DND-41 (cell line): ENCODE results near the gene TEKT5.

Experiments used
- ATAC-seq: fragments of 200-7000 bp; cut with Tn5 transposase; 3 replicates; pipeline ENCODE4 v1.9.1; 2021; ENCODE audit warnings: low read depth; ENCODE audit not compliant: insufficient read depth
- DNase-seq: peaks from one replicate; pipeline ENCODE4 v3.0.0-alpha.2; 2020
- H2AFZ ChIP-seq: 2 replicates; pipeline ENCODE4 v1.6.0; 2012; ENCODE audit warnings: low read depth, low read length
- H3K27ac ChIP-seq: 2 replicates; pipeline ENCODE4 v1.5.1; 2012; ENCODE audit warnings: low read length, inconsistent platforms
- H3K27me3 ChIP-seq: fragments of 200-600 bp; sonication (generic); 2 replicates; pipeline ENCODE4 v1.6.0; 2012; ENCODE audit warnings: low read length, mild to moderate bottlenecking, inconsistent platforms; ENCODE audit not compliant: insufficient read depth, poor library complexity
- H3K36me3 ChIP-seq: 2 replicates; pipeline ENCODE4 v1.5.1; 2012; ENCODE audit warnings: low read length, inconsistent platforms; ENCODE audit not compliant: insufficient read depth
- H3K4me1 ChIP-seq: 2 replicates; pipeline ENCODE4 v1.5.1; 2012; ENCODE audit warnings: mild to moderate bottlenecking, low read length; ENCODE audit not compliant: insufficient read depth
- H3K4me2 ChIP-seq: 2 replicates; pipeline ENCODE4 v1.6.0; 2012; ENCODE audit warnings: mild to moderate bottlenecking, moderate library complexity, low read length, inconsistent platforms; ENCODE audit not compliant: insufficient read depth
- H3K4me3 ChIP-seq, 2 experiments: fragments of 200-600 bp in 1 of 2; shearing (Covaris generic) in 1 of 2; 2 replicates each; pipeline ENCODE4 v1.5.1; 2012 to 2016; ENCODE audit warnings: inconsistent platforms in 2 of 2, low read length in 2 of 2, mild to moderate bottlenecking in 2 of 2, low read depth in 1 of 2, moderate library complexity in 1 of 2
- H3K79me2 ChIP-seq: 2 replicates; pipeline ENCODE4 v1.6.0; 2012; ENCODE audit warnings: low read length, inconsistent platforms; ENCODE audit not compliant: insufficient read depth
- H3K9ac ChIP-seq: 2 replicates; pipeline ENCODE4 v1.6.0; 2012; ENCODE audit warnings: low read depth, mild to moderate bottlenecking, inconsistent platforms, low read length, moderate library complexity
- H3K9me3 ChIP-seq: 2 replicates; pipeline ENCODE4 v1.5.1; 2012; ENCODE audit warnings: low read length, moderate library complexity, mild to moderate bottlenecking, inconsistent platforms; ENCODE audit not compliant: insufficient read depth, severe bottlenecking
- H4K20me1 ChIP-seq: 2 replicates; pipeline ENCODE4 v1.6.0; 2012; ENCODE audit warnings: low read length; ENCODE audit not compliant: insufficient read depth
- EZH2 ChIP-seq: IDR thresholded peaks from 3 replicates; pipeline ENCODE4 v1.6.1; 2012; ENCODE audit warnings: borderline replicate concordance, low read depth, mild to moderate bottlenecking, moderate library complexity, low read length, inconsistent platforms; ENCODE audit not compliant: severe bottlenecking
- TF ChIP-seq, protein P1 (sequence below): IDR thresholded peaks from 2 replicates; pipeline ENCODE4 v1.5.1; 2012; ENCODE audit warnings: borderline replicate concordance, low read length, moderate library complexity, mild to moderate bottlenecking; ENCODE audit not compliant: poor library complexity, severe bottlenecking; ENCODE audit errors: extremely low read depth

Gene TEKT5

GRCh38 chr16:10592611-10593010 lies 102.1 kb downstream of the TEKT5 start:
- TF ChIP-seq, protein P1, sequence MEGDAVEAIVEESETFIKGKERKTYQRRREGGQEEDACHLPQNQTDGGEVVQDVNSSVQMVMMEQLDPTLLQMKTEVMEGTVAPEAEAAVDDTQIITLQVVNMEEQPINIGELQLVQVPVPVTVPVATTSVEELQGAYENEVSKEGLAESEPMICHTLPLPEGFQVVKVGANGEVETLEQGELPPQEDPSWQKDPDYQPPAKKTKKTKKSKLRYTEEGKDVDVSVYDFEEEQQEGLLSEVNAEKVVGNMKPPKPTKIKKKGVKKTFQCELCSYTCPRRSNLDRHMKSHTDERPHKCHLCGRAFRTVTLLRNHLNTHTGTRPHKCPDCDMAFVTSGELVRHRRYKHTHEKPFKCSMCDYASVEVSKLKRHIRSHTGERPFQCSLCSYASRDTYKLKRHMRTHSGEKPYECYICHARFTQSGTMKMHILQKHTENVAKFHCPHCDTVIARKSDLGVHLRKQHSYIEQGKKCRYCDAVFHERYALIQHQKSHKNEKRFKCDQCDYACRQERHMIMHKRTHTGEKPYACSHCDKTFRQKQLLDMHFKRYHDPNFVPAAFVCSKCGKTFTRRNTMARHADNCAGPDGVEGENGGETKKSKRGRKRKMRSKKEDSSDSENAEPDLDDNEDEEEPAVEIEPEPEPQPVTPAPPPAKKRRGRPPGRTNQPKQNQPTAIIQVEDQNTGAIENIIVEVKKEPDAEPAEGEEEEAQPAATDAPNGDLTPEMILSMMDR = no peak
- no peak for TF ChIP-seq EZH2
- no peak overlapping the region for H3K4me3 ChIP-seq

GRCh38 chr16:10590342-10590741 lies 104.4 kb downstream of the TEKT5 start:
- H3K27me3 ChIP-seq = peaks cover 23% of the 10 kb centered on the region
- ATAC-seq (no peak), DNase-seq (no peak)
- no peaks in the 10 kb centered on the region for H3K4me1 ChIP-seq
- peaks cover 3% of the 10 kb centered on the region; the same call in 1 of the 2 replicates for H4K20me1 ChIP-seq
- H2AFZ ChIP-seq = no peak overlapping the region
- no peak overlapping the region for H3K9ac ChIP-seq
- no peak overlapping the region for H3K27ac ChIP-seq
- no peak overlapping the region for H3K4me2 ChIP-seq
- no peaks in the 10 kb centered on the region for H3K36me3 ChIP-seq
- TF ChIP-seq, protein P1 = no peak
- TF ChIP-seq EZH2 = no peak
- no peaks in the 10 kb centered on the region for H3K9me3 ChIP-seq
- no peak overlapping the region for H3K4me3 ChIP-seq
- H3K79me2 ChIP-seq = no peaks in the 10 kb centered on the region

More at GRCh38 chr16:10592611-10593010, 102.1 kb downstream of the TEKT5 start:
- ATAC-seq = no peak
- peaks cover 23% of the 10 kb centered on the region for H3K27me3 ChIP-seq
- H2AFZ ChIP-seq = no peak overlapping the region
- no peak for DNase-seq
- no peak overlapping the region for H3K27ac ChIP-seq
- H3K4me1 ChIP-seq = no peaks in the 10 kb centered on the region
- no peaks in the 10 kb centered on the region for H3K9me3 ChIP-seq
- H3K9ac ChIP-seq = no peak overlapping the region
- peaks cover 3% of the 10 kb centered on the region; the same call in 1 of the 2 replicates for H4K20me1 ChIP-seq
- H3K79me2 ChIP-seq = no peaks in the 10 kb centered on the region
- no peaks in the 10 kb centered on the region for H3K36me3 ChIP-seq
- H3K4me2 ChIP-seq = no peak overlapping the region

- H3K4me1 ChIP-seq = no peaks in the 10 kb centered on the region
- H3K27me3 ChIP-seq = peaks cover 23% of the 10 kb centered on the region
- no peak overlapping the region for H3K9ac ChIP-seq
- no peaks in the 10 kb centered on the region for H4K20me1 ChIP-seq
- no peaks in the 10 kb centered on the region for H3K79me2 ChIP-seq
- ATAC-seq = no peak
- no peak overlapping the region for H3K4me3 ChIP-seq
- H3K27ac ChIP-seq = no peak overlapping the region
- no peak overlapping the region for H3K4me2 ChIP-seq
- no peaks in the 10 kb centered on the region for H3K9me3 ChIP-seq
- H2AFZ ChIP-seq = no peak overlapping the region
- no peaks in the 10 kb centered on the region for H3K36me3 ChIP-seq
- no peak for DNase-seq
- no peak for TF ChIP-seq EZH2
- TF ChIP-seq, protein P1 = no peak
These were observed 105.6 kb downstream of the TEKT5 start for GRCh38 chr16:10589109-10589508.

GRCh38 chr16:10587622-10588021 lies 107.1 kb downstream of the TEKT5 start:
- ATAC-seq (no peak), DNase-seq (no peak)
- Histone ChIP-seq H3K4me2 (no peak overlapping the region), H3K4me1 (no peaks in the 10 kb centered on the region), H3K27me3 (peaks cover 19% of the 10 kb centered on the region), H3K36me3 (no peaks in the 10 kb centered on the region), H3K4me3 (no peak overlapping the region), H2AFZ (no peak overlapping the region), H3K9ac (no peak overlapping the region), H3K27ac (no peak overlapping the region), H3K9me3 (no peaks in the 10 kb centered on the region), H4K20me1 (no peaks in the 10 kb centered on the region), H3K79me2 (no peaks in the 10 kb centered on the region)
- TF ChIP-seq, protein P1 = no peak
- no peak for TF ChIP-seq EZH2
